ENCODE measurements around the gene RPS13. TPM values are rescaled to one million over a fixed set of nuclear protein-coding genes. Genes with fewer than 3 reads are reported as not detected.
"Not testable (repeated sequence)": the region's sequence is repeated elsewhere in the genome, so short reads cannot be mapped to it uniquely, and the experiment has no call there.

RPS13 gene
- polyA plus RNA-seq, 1 of the 3 experiments (the other 2 are of a cell fraction), result 997 TPM

DNA sequence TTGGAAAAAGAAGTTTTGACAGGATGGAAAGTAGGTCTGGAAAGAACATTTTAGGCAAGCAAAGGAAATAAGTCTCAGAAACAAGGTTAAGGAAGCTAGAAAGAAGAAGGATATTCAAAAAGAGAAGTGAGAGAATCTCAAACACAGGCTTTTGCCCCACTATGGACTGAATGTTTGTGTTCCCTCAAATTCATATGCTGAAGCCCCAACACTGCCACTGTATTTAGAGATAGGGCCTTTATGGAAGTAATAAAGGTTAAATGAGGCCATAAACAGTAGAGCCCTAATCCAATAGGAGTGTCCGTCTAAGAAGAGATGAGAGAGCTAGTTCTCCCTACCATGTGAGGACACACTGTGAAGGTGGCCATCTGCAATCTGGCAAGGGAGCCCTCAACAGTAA is 20.6 kb upstream of the RPS13 start:
- TF ChIP-seq NRF1 (IDR thresholded peaks at IDR 0.05; ENCODE audit: low read depth, low read length) (no peak), FOXM1 (IDR thresholded peaks at IDR 0.05; ENCODE audit: low read depth) (no peak), EZH2phosphoT487 (IDR thresholded peaks at IDR 0.05; ENCODE audit: borderline replicate concordance, low read depth) (no peak)
- TF ChIP-seq, protein P1, sequence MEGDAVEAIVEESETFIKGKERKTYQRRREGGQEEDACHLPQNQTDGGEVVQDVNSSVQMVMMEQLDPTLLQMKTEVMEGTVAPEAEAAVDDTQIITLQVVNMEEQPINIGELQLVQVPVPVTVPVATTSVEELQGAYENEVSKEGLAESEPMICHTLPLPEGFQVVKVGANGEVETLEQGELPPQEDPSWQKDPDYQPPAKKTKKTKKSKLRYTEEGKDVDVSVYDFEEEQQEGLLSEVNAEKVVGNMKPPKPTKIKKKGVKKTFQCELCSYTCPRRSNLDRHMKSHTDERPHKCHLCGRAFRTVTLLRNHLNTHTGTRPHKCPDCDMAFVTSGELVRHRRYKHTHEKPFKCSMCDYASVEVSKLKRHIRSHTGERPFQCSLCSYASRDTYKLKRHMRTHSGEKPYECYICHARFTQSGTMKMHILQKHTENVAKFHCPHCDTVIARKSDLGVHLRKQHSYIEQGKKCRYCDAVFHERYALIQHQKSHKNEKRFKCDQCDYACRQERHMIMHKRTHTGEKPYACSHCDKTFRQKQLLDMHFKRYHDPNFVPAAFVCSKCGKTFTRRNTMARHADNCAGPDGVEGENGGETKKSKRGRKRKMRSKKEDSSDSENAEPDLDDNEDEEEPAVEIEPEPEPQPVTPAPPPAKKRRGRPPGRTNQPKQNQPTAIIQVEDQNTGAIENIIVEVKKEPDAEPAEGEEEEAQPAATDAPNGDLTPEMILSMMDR (IDR thresholded peaks at IDR 0.05), result no peak
- TF ChIP-seq, protein P2, sequence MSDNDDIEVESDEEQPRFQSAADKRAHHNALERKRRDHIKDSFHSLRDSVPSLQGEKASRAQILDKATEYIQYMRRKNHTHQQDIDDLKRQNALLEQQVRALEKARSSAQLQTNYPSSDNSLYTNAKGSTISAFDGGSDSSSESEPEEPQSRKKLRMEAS (IDR thresholded peaks at IDR 0.05; ENCODE audit: low read depth), result no peak
- POLR2A ChIA-PET, result no interaction called here
- CTCF ChIA-PET, result interaction anchor here (1.8 kb wide), 1 partner anchor 10 kb away, joined by 6 read pairs; no protein-coding TSS in a partner anchor
- H3K79me2 ChIP-seq (ENCODE audit: insufficient read depth), result no peaks in the 10 kb centered on the region
- WGBS (ENCODE audit: low lambda C conversion rate), result 94% methylated on average over 1 of the region's 1 CpG
- peaks cover 10% of the 10 kb centered on the region for H3F3A ChIP-seq (replicated peaks; ENCODE audit: insufficient read depth)
- H3K36me3 ChIP-seq (replicated peaks in 1 of 2; ENCODE audit: control insufficient read depth in 1 of 2, insufficient read depth in 2 of 2, low read length in 1 of 2), result peaks cover 39 to 56% of the 10 kb centered on the region in 2 experiments
- no peaks in the 10 kb centered on the region for H3K9me2 ChIP-seq
- no peaks in the 10 kb centered on the region for H3K27me3 ChIP-seq (ENCODE audit: insufficient read depth)
- H3K4me1 ChIP-seq (ENCODE audit: control insufficient read depth in 1 of 2, insufficient read depth in 2 of 2, low read depth in 1 of 2, low read length in 1 of 2), result no peaks in the 10 kb centered on the region
- no peaks in the 10 kb centered on the region for H4K20me1 ChIP-seq (ENCODE audit: insufficient read depth)
- H3K9me3 ChIP-seq, result no peaks in the 10 kb centered on the region
- H3K4me2 ChIP-seq, result no peak overlapping the region
- H3K4me3 ChIP-seq (ENCODE audit: low read depth in 2 of 2, low read length in 1 of 2), result no peak overlapping the region
- no peak for DNase-seq
- no peak overlapping the region for H2AFZ ChIP-seq (ENCODE audit: low read depth)
- no peak overlapping the region for H3K9ac ChIP-seq
- H3K27ac ChIP-seq (ENCODE audit: low read depth in 2 of 2, low read length in 1 of 2), result no peak overlapping the region

DNA sequence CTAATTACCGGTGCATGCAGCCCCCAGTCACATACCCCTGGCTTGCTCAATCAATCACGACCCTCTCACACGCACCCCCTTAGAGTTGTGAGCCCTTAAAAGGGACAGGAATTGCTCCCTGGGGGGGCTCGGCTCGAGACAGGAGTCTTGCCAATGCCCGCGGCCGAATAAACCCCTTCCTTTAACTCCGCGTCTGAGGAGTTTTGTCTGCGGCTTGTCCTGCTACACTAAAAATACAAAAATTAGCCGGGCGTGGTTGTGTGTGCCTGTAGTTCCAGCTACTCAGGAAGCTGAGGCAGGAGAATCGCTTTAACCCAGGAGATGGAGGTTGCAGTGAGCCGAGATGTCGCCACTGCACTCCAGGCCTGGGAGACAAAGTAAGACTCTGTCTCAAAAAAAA is 8.5 kb upstream of the RPS13 start:
- H3K4me1 ChIP-seq (ENCODE audit: control insufficient read depth in 1 of 2, insufficient read depth in 2 of 2, low read depth in 1 of 2, low read length in 1 of 2); H3F3A ChIP-seq (replicated peaks; ENCODE audit: insufficient read depth); H3K4me2 ChIP-seq; POLR2A ChIA-PET; H3K27ac ChIP-seq (ENCODE audit: low read depth in 2 of 2, low read length in 1 of 2); H3K79me2 ChIP-seq (ENCODE audit: insufficient read depth); CTCF ChIA-PET; H2AFZ ChIP-seq (ENCODE audit: low read depth); H3K9me2 ChIP-seq; H3K9ac ChIP-seq; H3K9me3 ChIP-seq; H4K20me1 ChIP-seq (ENCODE audit: insufficient read depth); DNase-seq; H3K27me3 ChIP-seq (ENCODE audit: insufficient read depth); H3K4me3 ChIP-seq (ENCODE audit: low read depth in 2 of 2, low read length in 1 of 2): not testable (repeated sequence)
- H3K36me3 ChIP-seq (replicated peaks in 1 of 2; ENCODE audit: control insufficient read depth in 1 of 2, insufficient read depth in 2 of 2, low read length in 1 of 2), result peaks cover 18 to 35% of the 10 kb centered on the region in 2 experiments
- 93% methylated on average over 16 of the region's 16 CpGs for WGBS (ENCODE audit: low lambda C conversion rate)

DNA sequence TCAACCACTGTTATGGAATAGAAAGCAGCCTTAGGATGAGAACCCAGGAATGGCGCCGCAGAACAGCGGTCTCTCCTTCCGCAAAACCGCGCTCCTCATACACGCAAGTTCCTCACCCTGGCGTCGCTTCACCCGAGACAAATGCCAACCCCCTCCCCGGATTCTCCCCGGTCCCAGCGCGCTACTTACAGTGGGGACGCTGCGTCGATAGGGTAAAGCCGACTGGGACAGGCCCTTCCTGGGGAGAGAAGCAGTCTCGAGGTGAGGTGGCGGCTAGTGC is 287 bp downstream of the RPS13 start:
- Histone ChIP-seq H3K27ac (ENCODE audit: low read depth in 2 of 2, low read length in 1 of 2) (peak overlapping the region; percentile 79 to 87), H3K9me3 (no peaks in the 10 kb centered on the region), H3K4me2 (peak overlapping the region; percentile 96), H4K20me1 (ENCODE audit: insufficient read depth) (0 out of 2 replicates have a peak, but pooled peaks cover 8% of the 10 kb centered on the region), H3K9ac (peak overlapping the region; percentile 97), H3K9me2 (no peaks in the 10 kb centered on the region), H3K4me1 (ENCODE audit: control insufficient read depth in 1 of 2, insufficient read depth in 2 of 2, low read depth in 1 of 2, low read length in 1 of 2) (peaks cover 7 to 18% of the 10 kb centered on the region in 2 experiments; a peak in 2 of 4 replicates), H3K79me2 (ENCODE audit: insufficient read depth) (peaks cover 33% of the 10 kb centered on the region), H3K27me3 (ENCODE audit: insufficient read depth) (no peaks in the 10 kb centered on the region), H3K4me3 (ENCODE audit: low read depth in 2 of 2, low read length in 1 of 2) (peak overlapping the region; percentile 98), H3F3A (replicated peaks; ENCODE audit: insufficient read depth) (peaks cover 25% of the 10 kb centered on the region), H2AFZ (ENCODE audit: low read depth) (no peak overlapping the region), H3K36me3 (replicated peaks in 1 of 2; ENCODE audit: control insufficient read depth in 1 of 2, insufficient read depth in 2 of 2, low read length in 1 of 2) (peaks cover 23 to 31% of the 10 kb centered on the region in 2 experiments)
- DNase-seq, result no peak
- WGBS (ENCODE audit: low lambda C conversion rate), result 0% methylated on average over 14 of the region's 20 CpGs
- ChIA-PET CTCF (interaction anchor here (1.0 to 2.8 kb wide), 2 partner anchors 129 to 131 kb away, joined by 3 to 14 read pairs; no protein-coding TSS in a partner anchor), POLR2A (interaction anchor here (0.6 to 1.6 kb wide), 12 partner anchors 10 to 1650 kb away, joined by 3 to 17 read pairs (median 4); partner anchors contain the start of genes NUCB2 and PIK3C2A)
- no peak for TF ChIP-seq FOSL2 (IDR thresholded peaks at IDR 0.05; ENCODE audit: borderline replicate concordance, low read depth)
- TF ChIP-seq, protein P3, sequence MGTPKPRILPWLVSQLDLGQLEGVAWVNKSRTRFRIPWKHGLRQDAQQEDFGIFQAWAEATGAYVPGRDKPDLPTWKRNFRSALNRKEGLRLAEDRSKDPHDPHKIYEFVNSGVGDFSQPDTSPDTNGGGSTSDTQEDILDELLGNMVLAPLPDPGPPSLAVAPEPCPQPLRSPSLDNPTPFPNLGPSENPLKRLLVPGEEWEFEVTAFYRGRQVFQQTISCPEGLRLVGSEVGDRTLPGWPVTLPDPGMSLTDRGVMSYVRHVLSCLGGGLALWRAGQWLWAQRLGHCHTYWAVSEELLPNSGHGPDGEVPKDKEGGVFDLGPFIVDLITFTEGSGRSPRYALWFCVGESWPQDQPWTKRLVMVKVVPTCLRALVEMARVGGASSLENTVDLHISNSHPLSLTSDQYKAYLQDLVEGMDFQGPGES (IDR thresholded peaks at IDR 0.05; ENCODE audit: low read depth, low read length), result no peak
- no peak for TF ChIP-seq CHD2 (IDR thresholded peaks at IDR 0.05; ENCODE audit: low read length, partially characterized antibody)
- TF ChIP-seq, protein P4, sequence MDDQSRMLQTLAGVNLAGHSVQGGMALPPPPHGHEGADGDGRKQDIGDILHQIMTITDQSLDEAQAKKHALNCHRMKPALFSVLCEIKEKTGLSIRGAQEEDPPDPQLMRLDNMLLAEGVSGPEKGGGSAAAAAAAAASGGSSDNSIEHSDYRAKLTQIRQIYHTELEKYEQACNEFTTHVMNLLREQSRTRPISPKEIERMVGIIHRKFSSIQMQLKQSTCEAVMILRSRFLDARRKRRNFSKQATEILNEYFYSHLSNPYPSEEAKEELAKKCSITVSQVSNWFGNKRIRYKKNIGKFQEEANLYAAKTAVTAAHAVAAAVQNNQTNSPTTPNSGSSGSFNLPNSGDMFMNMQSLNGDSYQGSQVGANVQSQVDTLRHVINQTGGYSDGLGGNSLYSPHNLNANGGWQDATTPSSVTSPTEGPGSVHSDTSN (IDR thresholded peaks at IDR 0.05), result no peak
- no peak for TF ChIP-seq FOXJ3 (CRISPR knock-in tag; IDR thresholded peaks at IDR 0.05)
- TF ChIP-seq, protein P5, sequence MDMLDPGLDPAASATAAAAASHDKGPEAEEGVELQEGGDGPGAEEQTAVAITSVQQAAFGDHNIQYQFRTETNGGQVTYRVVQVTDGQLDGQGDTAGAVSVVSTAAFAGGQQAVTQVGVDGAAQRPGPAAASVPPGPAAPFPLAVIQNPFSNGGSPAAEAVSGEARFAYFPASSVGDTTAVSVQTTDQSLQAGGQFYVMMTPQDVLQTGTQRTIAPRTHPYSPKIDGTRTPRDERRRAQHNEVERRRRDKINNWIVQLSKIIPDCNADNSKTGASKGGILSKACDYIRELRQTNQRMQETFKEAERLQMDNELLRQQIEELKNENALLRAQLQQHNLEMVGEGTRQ (IDR thresholded peaks at IDR 0.05; ENCODE audit: borderline replicate concordance, low read depth, low read length), result no peak
- no peak for TF ChIP-seq EZH2phosphoT487 (IDR thresholded peaks at IDR 0.05; ENCODE audit: borderline replicate concordance, low read depth)

Measured in SK-N-SH (cell line).